Pancreas (tissue), 10 donors: Measurements from ENCODE around the gene CUZD1. TPM values are rescaled to one million over a fixed set of nuclear protein-coding genes. Genes with fewer than 3 reads are reported as not detected.

Source experiments
- ATAC-seq, 4 donors: fragments of 200-7000 bp; cut with Tn5 transposase; one replicate each; pipeline versions ENCODE4 v1.8.0 to v1.9.1; 2020; ENCODE audit warnings: mild to moderate bottlenecking in 4 of 4, moderate library complexity in 4 of 4
- DNase-seq, 6 donors: peaks; one replicate each; pipeline ENCODE4 v3.0.0-alpha.2; 2020
- FAIRE-seq: peaks from 2 replicates; lab custom pipeline; 2012; peaks lifted over from hg19 to GRCh38; lab: Jason Lieb, UNC
- H3K27ac ChIP-seq, 4 donors: fragments of 200-600 bp; sonication (generic); 1 replicate in 3 of 4; 2 replicates in 1 of 4; pipeline versions ENCODE4 v1.5.0 to v1.8.0; 2020
- H3K27me3 ChIP-seq, 4 donors: fragments of 200-600 bp; one replicate each; pipeline ENCODE4 v1.8.0; 2021
- H3K36me3 ChIP-seq, 3 donors: fragments of 200-600 bp; sonication (generic) in 1 of 3; one replicate each; pipeline versions ENCODE4 v1.5.0 to v1.8.0; 2020 to 2021
- H3K4me1 ChIP-seq, 3 donors: fragments of 200-600 bp; one replicate each; pipeline ENCODE4 v1.8.0; 2021
- H3K4me3 ChIP-seq, 4 donors: fragments of 200-600 bp; sonication (generic) in 2 of 4; one replicate each; pipeline versions ENCODE4 v1.5.0 to v1.8.0; 2020 to 2021
- H3K9me3 ChIP-seq, 4 donors: fragments of 200-600 bp; one replicate each; pipeline ENCODE4 v1.8.0; 2021
- CTCF ChIP-seq, 4 donors: fragments of 200-600 bp; sonication (generic) in 3 of 4; IDR thresholded peaks; one replicate each; pipeline versions ENCODE4 v1.5.0 to v1.8.0; 2021; ENCODE audit warnings: antibody characterized with exemption in 4 of 4
- WGBS, 2 donors: extraction: QIAGEN DNeasy Blood & Tissue Kit; methylation state at CpG; one replicate each; pipeline ENCODE4 v1.1.7; 2013; 5-methylcytosine and 5-hydroxymethylcytosine counted together
- intact Hi-C, 3 donors: fragments of 100-400 bp; cut with DNase I; formaldehyde crosslinking; loops; one replicate each; pipeline versions ENCODE4 v1.11.1 to v1.14.2; 2022
- polyA plus RNA-seq, 2 donors: library from polyadenylated mRNA; stranded (reverse); fragments of 200-250 nt; gene quantifications; one replicate each; pipeline ENCODE4 v1.2.3, GENCODE V29; 2013
- total RNA-seq, 6 donors: library from RNA; stranded (reverse); fragmentation: NEBNext Ultra II Directional in 4 of 6; extraction: Animal tissue kit (Norgen Biotek cat#: 25700) in 4 of 6; gene quantifications; one replicate each; pipeline versions ENCODE4 v1.2.1 to v1.2.4, GENCODE V29; 2021 to 2023
- donor health status: healthy with polysubstance abuse.
- donor health status: DM: no; HTN: no; CAD: no; lungs with moderate emphysema.
- donor health status: DM: no; HTN: no; CAD: no.
- donor health status: control.
- donor health status: control.
- donor health status: Bipolar disorder and iron deficiency.
- donor health status: DM: yes; HTN: yes; CAD: no.
- donor health status: DM: no; HTN: no; CAD: no.
- donor health status: DM: no; HTN: no; CAD: no.
- donor health status: DM: yes; HTN: yes; CAD: no.

CUZD1 gene
- total and polyA plus RNA-seq, 8 donors, result 734 to 3,085 (median 2,038) TPM

DNA sequence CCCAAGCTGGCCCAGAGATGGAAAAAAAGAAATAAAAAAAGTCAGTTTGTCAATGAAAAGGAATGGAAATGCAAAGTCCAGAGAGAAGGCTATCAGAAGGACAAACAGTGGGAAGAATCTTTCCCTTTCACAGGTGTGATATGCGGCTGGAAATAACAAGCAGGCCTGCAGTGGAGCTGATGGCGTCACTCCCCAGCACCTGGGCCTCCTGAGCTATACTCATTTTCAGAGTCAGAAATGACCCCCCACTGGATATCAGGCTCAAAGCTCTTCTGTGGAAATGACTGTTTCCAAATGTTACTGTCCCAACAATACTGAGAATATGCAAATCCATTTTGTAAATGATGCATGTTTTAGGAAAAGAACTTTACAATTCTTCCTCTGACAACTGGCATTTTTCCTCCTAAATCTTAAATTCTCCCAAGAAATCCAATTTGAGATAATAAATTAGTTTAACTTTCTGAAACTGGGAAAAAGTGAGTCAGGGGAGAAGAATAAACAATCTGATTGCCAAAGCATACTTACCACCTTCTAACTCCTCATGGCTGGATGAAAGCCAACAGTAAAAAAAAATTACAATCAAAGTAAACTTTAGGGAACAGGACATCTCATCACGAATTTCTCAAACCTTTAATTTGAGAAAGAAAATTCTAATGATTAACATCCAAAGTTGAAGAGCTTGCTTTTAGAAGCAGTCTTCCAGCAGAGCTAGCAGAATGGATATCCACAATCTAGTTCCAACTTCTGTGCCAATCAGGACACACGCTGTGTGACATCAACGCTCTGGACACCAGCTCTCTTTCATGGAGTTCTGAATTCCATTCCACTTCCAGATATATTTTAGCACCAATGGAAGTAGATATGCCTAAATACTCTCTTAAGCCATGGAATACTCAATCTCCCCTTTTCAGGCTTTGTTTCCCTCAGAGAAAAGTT lies 5.3 kb upstream of the CUZD1 start:
- Histone ChIP-seq H3K9me3 (no peaks in the 10 kb centered on the region), H3K4me3 (peak overlapping the region in 1 of 4 donors; percentile 10), H3K36me3 (no peaks in the 10 kb centered on the region), H3K27ac (peak overlapping the region; percentile 62 to 86 (median 79)), H3K27me3 (no peaks in the 10 kb centered on the region), H3K4me1 (peaks cover 18 to 56% (median 38%) of the 10 kb centered on the region in 3 donors)
- ATAC-seq (peak; percentile 61 to 74 (median 62)), DNase-seq (peak in 4 of 6 donors; percentile 71 to 82 (median 78)), FAIRE-seq (no peak)
- 26 to 29% methylated on average over 5 of the region's 5 CpGs for WGBS, 2 donors
- no peak for TF ChIP-seq CTCF (IDR thresholded peaks at IDR 0.05)
- intact Hi-C loops, result no loop called here

DNA sequence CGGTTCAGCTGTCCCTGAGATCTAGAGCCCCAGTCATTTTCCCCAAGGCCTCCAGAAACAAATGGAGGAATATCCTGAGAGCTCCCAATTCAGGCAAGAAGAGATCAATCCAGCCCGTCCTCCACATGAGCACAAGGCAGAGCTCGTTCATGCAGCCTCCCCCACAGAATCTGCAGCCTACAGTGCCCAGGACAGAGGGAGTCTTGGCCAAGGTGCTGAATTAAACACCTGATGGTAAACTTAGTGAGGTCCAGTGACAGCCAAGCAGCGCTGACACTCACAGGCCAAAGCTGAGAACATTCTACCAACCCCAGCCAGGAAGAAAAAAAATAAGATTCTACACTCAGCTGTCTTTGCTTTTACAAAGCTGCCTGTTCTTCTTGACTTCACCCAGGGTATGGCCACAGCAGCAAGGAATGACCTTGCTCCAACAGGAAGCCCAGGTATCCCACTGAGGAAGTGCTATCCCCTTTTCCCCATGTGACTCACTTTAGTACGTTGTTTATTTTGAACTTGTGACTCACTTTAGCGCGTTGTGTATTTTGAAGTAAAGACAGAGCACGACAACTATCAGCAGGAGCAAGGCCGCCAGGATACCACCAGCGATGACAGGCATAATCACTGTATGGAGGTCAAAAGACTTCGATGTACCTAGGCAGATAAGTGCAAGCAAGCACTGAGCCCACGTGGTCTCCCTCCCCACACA lies 4.4 kb upstream of the CUZD1 start:
- intact Hi-C loops, result no loop called here
- FAIRE-seq, result no peak
- peak in 2 of 6 donors; percentile 49 to 63 for DNase-seq
- no peaks in the 10 kb centered on the region for H3K27me3 ChIP-seq
- H3K4me1 ChIP-seq, result peaks cover 18 to 56% (median 38%) of the 10 kb centered on the region in 3 donors
- ATAC-seq, result peak; percentile 23 to 41 (median 30)
- TF ChIP-seq CTCF (IDR thresholded peaks at IDR 0.05), result no peak
- no peaks in the 10 kb centered on the region for H3K9me3 ChIP-seq
- 34 to 36% methylated on average over 12 of the region's 12 CpGs for WGBS, 2 donors
- no peaks in the 10 kb centered on the region for H3K36me3 ChIP-seq
- H3K27ac ChIP-seq, result peak overlapping the region; percentile 62 to 86 (median 79)
- H3K4me3 ChIP-seq, result peak overlapping the region in 1 of 4 donors; percentile 10

GRCh38 chr10:122849090-122849489 lies 3.4 kb upstream of the CUZD1 start:
- Histone ChIP-seq H3K36me3 (no peaks in the 10 kb centered on the region), H3K4me1 (peaks cover 18 to 56% (median 38%) of the 10 kb centered on the region in 3 donors), H3K9me3 (no peaks in the 10 kb centered on the region), H3K27me3 (no peaks in the 10 kb centered on the region), H3K27ac (peak overlapping the region; percentile 1 to 86 (median 79)), H3K4me3 (peak overlapping the region in 1 of 4 donors; percentile 10)
- no peak for FAIRE-seq
- no peak for TF ChIP-seq CTCF (IDR thresholded peaks at IDR 0.05)
- no peak for ATAC-seq
- DNase-seq, result no peak
- WGBS, 2 donors, result 44 to 48% methylated on average over 2 of the region's 2 CpGs
- intact Hi-C loops, result no loop called here

- peak overlapping the region in 1 of 4 donors; percentile 21 for H3K4me3 ChIP-seq
- H3K27me3 ChIP-seq, result no peaks in the 10 kb centered on the region
- H3K4me1 ChIP-seq, result peaks cover 18 to 56% (median 38%) of the 10 kb centered on the region in 3 donors
- FAIRE-seq (no peak), DNase-seq (peak in 3 of 6 donors; percentile 51 to 57 (median 56)), ATAC-seq (peak in 1 of 4 donors; percentile 5)
- peaks cover 0 to 6% (median 0%) of the 10 kb centered on the region in 3 donors for H3K36me3 ChIP-seq
- H3K27ac ChIP-seq, result peak overlapping the region; percentile 39 to 86 (median 62)
- no peaks in the 10 kb centered on the region for H3K9me3 ChIP-seq
- intact Hi-C loops, result no loop called here
- TF ChIP-seq CTCF (IDR thresholded peaks at IDR 0.05), result no peak
- 70 to 84% methylated on average over 12 of the region's 12 CpGs for WGBS, 2 donors
Measured at GRCh38 chr10:122847782-122848604, 2.3 kb upstream of the CUZD1 start.
